ENCODE data around the gene IER5L.
A peak's percentile ranks its signal among the peaks of the same experiment; 100 is the strongest.

IER5L gene

GRCh38 chr9:129177791-129178567 is at the start of gene IER5L:
Gene IER5L, minus strand, starts transcription at chr9:129178261. Its CDS starts 209 bp downstream, at chr9:129178052.
- TF ChIP-seq CTCF (IDR thresholded peaks at IDR 0.05; ENCODE audit: borderline replicate concordance, insufficient read depth, low read depth, low read length), result no peak
- H3K4me3 ChIP-seq (ENCODE audit: low read depth, low read length), result peak within 1 kb of the TSS; percentile 48

- no peak overlapping the region for H3K4me3 ChIP-seq (ENCODE audit: low read depth, low read length)
- TF ChIP-seq CTCF (IDR thresholded peaks at IDR 0.05; ENCODE audit: borderline replicate concordance, insufficient read depth, low read depth, low read length), result no peak
Measured at GRCh38 chr9:129227843-129228189, 49.8 kb upstream of the IER5L start.

- no peak overlapping the region for H3K4me3 ChIP-seq (ENCODE audit: low read depth, low read length)
- TF ChIP-seq CTCF (IDR thresholded peaks at IDR 0.05; ENCODE audit: borderline replicate concordance, insufficient read depth, low read depth, low read length), result no peak
Measured at GRCh38 chr9:129225815-129226214, 47.8 kb upstream of the IER5L start.

GRCh38 chr9:129225490-129225778 is 47.4 kb upstream of the IER5L start:
- no peak for TF ChIP-seq CTCF (IDR thresholded peaks at IDR 0.05; ENCODE audit: borderline replicate concordance, insufficient read depth, low read depth, low read length)
- no peak overlapping the region for H3K4me3 ChIP-seq (ENCODE audit: low read depth, low read length)

- no peak for TF ChIP-seq CTCF (IDR thresholded peaks at IDR 0.05; ENCODE audit: borderline replicate concordance, insufficient read depth, low read depth, low read length)
Measured at GRCh38 chr9:129224618-129225489, 46.8 kb upstream of the IER5L start.

GRCh38 chr9:129223551-129224208 is 45.6 kb upstream of the IER5L start:
- no peak for TF ChIP-seq CTCF (IDR thresholded peaks at IDR 0.05; ENCODE audit: borderline replicate concordance, insufficient read depth, low read depth, low read length)

More at GRCh38 chr9:129224618-129225489, 46.8 kb upstream of the IER5L start:
- H3K4me3 ChIP-seq (ENCODE audit: low read depth, low read length), result no peak overlapping the region

More at GRCh38 chr9:129223551-129224208, 45.6 kb upstream of the IER5L start:
- no peak overlapping the region for H3K4me3 ChIP-seq (ENCODE audit: low read depth, low read length)
